HL-60 (cell line): ENCODE results near the gene TINAGL1.

ENCODE experiments used
- CTCF ChIP-seq: IDR thresholded peaks from one replicate; pipeline ENCODE4 v1.5.1; 2011; ENCODE audit warnings: low read length, control low read depth, inconsistent platforms; ENCODE audit not compliant: insufficient read depth
- POLR2AphosphoS5 ChIP-seq: IDR thresholded peaks from 2 replicates; pipeline ENCODE4 v1.6.1; 2012; ENCODE audit warnings: low read depth

DNA sequence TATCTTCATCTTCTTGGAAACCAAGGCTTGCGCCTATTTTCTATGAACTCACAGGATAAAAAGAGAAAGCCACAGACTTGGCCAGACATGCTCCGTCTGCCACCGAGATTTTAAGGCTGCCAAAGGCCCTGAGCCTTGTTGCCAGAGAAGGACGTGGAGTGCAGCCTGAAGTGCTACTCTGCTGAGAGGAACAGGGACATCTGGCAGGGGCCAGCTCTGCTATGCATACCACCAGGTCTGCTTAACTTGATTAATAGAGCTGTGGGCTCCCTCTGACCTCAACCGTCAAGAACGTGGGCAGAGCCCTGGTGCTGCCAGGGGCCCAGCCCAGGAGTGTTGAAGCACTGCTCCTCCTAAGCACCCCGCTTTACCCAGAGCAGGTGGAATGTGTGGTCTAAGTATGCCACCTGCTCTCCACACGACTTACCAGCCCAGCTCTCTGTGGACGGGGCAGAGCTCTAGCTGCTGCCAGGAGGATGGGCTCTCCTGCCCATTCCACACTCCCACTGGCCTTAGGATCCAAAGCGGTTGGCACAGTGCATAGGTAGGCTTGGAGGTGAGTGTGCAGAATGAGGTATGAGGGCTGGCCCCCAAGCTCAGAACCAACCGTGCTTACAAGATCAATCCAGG, 51.7 kb downstream of the TINAGL1 start:
- TF ChIP-seq CTCF (no peak), POLR2AphosphoS5 (no peak)
